ENCODE measurements around the gene PLEKHA7. TPM values are rescaled to one million over a fixed set of nuclear protein-coding genes. Genes with fewer than 3 reads are reported as not detected.
A peak's percentile ranks its signal among the peaks of the same experiment; 100 is the strongest.
"Not testable (repeated sequence)": the region's sequence is repeated elsewhere in the genome, so short reads cannot be mapped to it uniquely, and the experiment has no call there.

PLEKHA7 gene
- total RNA-seq, 2 experiments from 2014 or later = 5.1 to 5.6 TPM

GRCh38 chr11:16924826-16925560 lies 89.2 kb downstream of the PLEKHA7 start:
- Mint-ChIP-seq H3K27ac (no peak overlapping the region), H3K27me3 (peaks cover 66% of the 10 kb centered on the region), H3K9me3 (no peaks in the 10 kb centered on the region), H3K4me3 (peak overlapping the region; percentile 68), H3K4me1 (peaks cover 9% of the 10 kb centered on the region), H3K36me3 (no peaks in the 10 kb centered on the region)
- DNase-seq = no peak

- Mint-ChIP-seq H3K27me3 (peaks cover 67% of the 10 kb centered on the region), H3K27ac (no peak overlapping the region), H3K9me3 (no peaks in the 10 kb centered on the region), H3K4me3 (peak overlapping the region; percentile 68), H3K4me1 (peaks cover 9% of the 10 kb centered on the region), H3K36me3 (no peaks in the 10 kb centered on the region)
- peak; percentile 18 for DNase-seq
Observed at GRCh38 chr11:16924462-16924825, 89.8 kb downstream of the PLEKHA7 start.

- Mint-ChIP-seq H3K9me3 (no peaks in the 10 kb centered on the region), H3K27ac (no peak overlapping the region), H3K27me3 (peaks cover 67% of the 10 kb centered on the region), H3K4me3 (peak overlapping the region; percentile 68), H3K36me3 (no peaks in the 10 kb centered on the region), H3K4me1 (peaks cover 9% of the 10 kb centered on the region)
- no peak for DNase-seq
Observed at GRCh38 chr11:16923987-16924386, 90.2 kb downstream of the PLEKHA7 start.

- no peaks in the 10 kb centered on the region for H3K9me3 Mint-ChIP-seq
- H3K27me3 Mint-ChIP-seq = peaks cover 60% of the 10 kb centered on the region
- peaks cover 9% of the 10 kb centered on the region for H3K4me1 Mint-ChIP-seq
- DNase-seq = no peak
- no peaks in the 10 kb centered on the region for H3K36me3 Mint-ChIP-seq
- no peak overlapping the region for H3K4me3 Mint-ChIP-seq
- H3K27ac Mint-ChIP-seq = no peak overlapping the region
Observed at GRCh38 chr11:16921668-16922067, 92.5 kb downstream of the PLEKHA7 start.

GRCh38 chr11:16921019-16921418 lies 93.2 kb downstream of the PLEKHA7 start:
- no peak for DNase-seq
- H3K27ac Mint-ChIP-seq = no peak overlapping the region
- no peak overlapping the region for H3K4me3 Mint-ChIP-seq
- no peaks in the 10 kb centered on the region for H3K9me3 Mint-ChIP-seq
- peaks cover 54% of the 10 kb centered on the region for H3K27me3 Mint-ChIP-seq
- H3K36me3 Mint-ChIP-seq = no peaks in the 10 kb centered on the region
- H3K4me1 Mint-ChIP-seq = peaks cover 8% of the 10 kb centered on the region

GRCh38 chr11:16920559-16920958 lies 93.7 kb downstream of the PLEKHA7 start:
- Mint-ChIP-seq H3K27ac (no peak overlapping the region), H3K36me3 (no peaks in the 10 kb centered on the region), H3K9me3 (no peaks in the 10 kb centered on the region), H3K27me3 (peaks cover 49% of the 10 kb centered on the region), H3K4me1 (peaks cover 4% of the 10 kb centered on the region), H3K4me3 (no peak overlapping the region)
- no peak for DNase-seq

GRCh38 chr11:16918543-16919182 lies 95.6 kb downstream of the PLEKHA7 start:
- not testable (repeated sequence) for H3K27ac Mint-ChIP-seq, H3K9me3 Mint-ChIP-seq, DNase-seq, H3K4me1 Mint-ChIP-seq, H3K4me3 Mint-ChIP-seq, H3K36me3 Mint-ChIP-seq
- peaks cover 30% of the 10 kb centered on the region for H3K27me3 Mint-ChIP-seq

- Mint-ChIP-seq H3K27me3 (peaks cover 23% of the 10 kb centered on the region), H3K4me3 (no peak overlapping the region), H3K27ac (no peak overlapping the region), H3K36me3 (no peaks in the 10 kb centered on the region), H3K9me3 (no peaks in the 10 kb centered on the region), H3K4me1 (no peaks in the 10 kb centered on the region)
- DNase-seq = no peak
Observed at GRCh38 chr11:16917941-16918340, 96.3 kb downstream of the PLEKHA7 start.

- no peaks in the 10 kb centered on the region for H3K9me3 Mint-ChIP-seq
- no peak overlapping the region for H3K4me3 Mint-ChIP-seq
- no peaks in the 10 kb centered on the region for H3K27me3 Mint-ChIP-seq
- H3K4me1 Mint-ChIP-seq = peaks cover 7% of the 10 kb centered on the region
- H3K36me3 Mint-ChIP-seq = no peaks in the 10 kb centered on the region
- no peak overlapping the region for H3K27ac Mint-ChIP-seq
- DNase-seq = no peak
Observed at GRCh38 chr11:16912692-16913111, 101.5 kb downstream of the PLEKHA7 start.

- Mint-ChIP-seq H3K27ac (no peak overlapping the region), H3K9me3 (no peaks in the 10 kb centered on the region), H3K27me3 (no peaks in the 10 kb centered on the region), H3K4me3 (no peak overlapping the region), H3K36me3 (no peaks in the 10 kb centered on the region), H3K4me1 (peaks cover 7% of the 10 kb centered on the region)
- DNase-seq = no peak
Observed at GRCh38 chr11:16911658-16912057, 102.6 kb downstream of the PLEKHA7 start.

- no peaks in the 10 kb centered on the region for H3K9me3 Mint-ChIP-seq
- no peak overlapping the region for H3K4me3 Mint-ChIP-seq
- H3K27ac Mint-ChIP-seq = no peak overlapping the region
- no peaks in the 10 kb centered on the region for H3K36me3 Mint-ChIP-seq
- H3K4me1 Mint-ChIP-seq = peaks cover 7% of the 10 kb centered on the region
- H3K27me3 Mint-ChIP-seq = no peaks in the 10 kb centered on the region
- no peak for DNase-seq
Observed at GRCh38 chr11:16911186-16911585, 103.0 kb downstream of the PLEKHA7 start.

GRCh38 chr11:16909359-16910035 lies 104.7 kb downstream of the PLEKHA7 start:
- Mint-ChIP-seq H3K36me3 (peaks cover 2% of the 10 kb centered on the region), H3K9me3 (no peaks in the 10 kb centered on the region), H3K4me3 (no peak overlapping the region), H3K4me1 (peaks cover 9% of the 10 kb centered on the region), H3K27ac (peak overlapping the region; percentile 26), H3K27me3 (no peaks in the 10 kb centered on the region)
- no peak for DNase-seq

GRCh38 chr11:16905375-16905774 lies 108.8 kb downstream of the PLEKHA7 start:
- Mint-ChIP-seq H3K4me3 (no peak overlapping the region), H3K4me1 (peaks cover 36% of the 10 kb centered on the region), H3K27ac (no peak overlapping the region), H3K27me3 (no peaks in the 10 kb centered on the region), H3K9me3 (peaks cover 7% of the 10 kb centered on the region), H3K36me3 (peaks cover 26% of the 10 kb centered on the region)
- DNase-seq = no peak

GRCh38 chr11:16904761-16905160 lies 109.5 kb downstream of the PLEKHA7 start:
- H3K9me3 Mint-ChIP-seq, H3K27ac Mint-ChIP-seq, H3K4me3 Mint-ChIP-seq, DNase-seq, H3K27me3 Mint-ChIP-seq: not testable (repeated sequence)
- H3K36me3 Mint-ChIP-seq = peaks cover 28% of the 10 kb centered on the region
- peaks cover 35% of the 10 kb centered on the region for H3K4me1 Mint-ChIP-seq

- peak overlapping the region; percentile 98 for H3K27ac Mint-ChIP-seq
- H3K4me3 Mint-ChIP-seq = peak overlapping the region; percentile 53
- H3K36me3 Mint-ChIP-seq = peaks cover 28% of the 10 kb centered on the region
Observed at GRCh38 chr11:16902781-16903378, 111.3 kb downstream of the PLEKHA7 start.

More at GRCh38 chr11:16902781-16903378, 111.3 kb downstream of the PLEKHA7 start:
- Mint-ChIP-seq H3K9me3 (peaks cover 7% of the 10 kb centered on the region), H3K4me1 (peaks cover 37% of the 10 kb centered on the region), H3K27me3 (no peaks in the 10 kb centered on the region)
- peak; percentile 14 for DNase-seq
